Activated T-cell treated with anti-CD3 and anti-CD28 coated beads for 4 hours (primary cell): Measurements from ENCODE around the gene DGCR6L.
"Not testable (repeated sequence)": the region's sequence is repeated elsewhere in the genome, so short reads cannot be mapped to it uniquely, and the experiment has no call there.

Experiments used
- DNase-seq: peaks from one replicate; pipeline ENCODE4 v3.0.0-alpha.2; 2020

DGCR6L gene

DNA sequence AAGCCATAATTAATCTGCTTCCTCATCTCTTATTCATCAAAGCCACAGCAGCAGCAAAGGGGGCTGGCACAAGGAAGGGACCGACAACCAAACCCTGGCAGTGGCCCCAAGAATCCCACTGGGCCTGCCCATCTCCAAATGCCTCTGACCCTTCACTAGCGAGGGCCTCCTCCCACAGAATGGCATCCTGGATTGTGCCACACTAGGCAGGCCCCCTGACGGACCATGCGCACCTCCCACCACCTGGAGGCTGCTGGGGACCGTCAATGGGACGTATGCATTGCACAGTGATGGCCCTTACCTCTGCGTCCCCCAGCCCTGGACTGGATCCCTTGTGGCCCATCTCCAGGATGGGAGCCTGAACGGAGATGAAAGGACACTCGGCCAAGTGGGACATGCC is 47.7 kb downstream of the DGCR6L start:
- no peak for DNase-seq

- no peak for DNase-seq
These were observed 48.5 kb downstream of the DGCR6L start for GRCh38 chr22:20271114-20271994.

- DNase-seq, result not testable (repeated sequence)
These were observed 49.4 kb downstream of the DGCR6L start for GRCh38 chr22:20270190-20271113.

DNA sequence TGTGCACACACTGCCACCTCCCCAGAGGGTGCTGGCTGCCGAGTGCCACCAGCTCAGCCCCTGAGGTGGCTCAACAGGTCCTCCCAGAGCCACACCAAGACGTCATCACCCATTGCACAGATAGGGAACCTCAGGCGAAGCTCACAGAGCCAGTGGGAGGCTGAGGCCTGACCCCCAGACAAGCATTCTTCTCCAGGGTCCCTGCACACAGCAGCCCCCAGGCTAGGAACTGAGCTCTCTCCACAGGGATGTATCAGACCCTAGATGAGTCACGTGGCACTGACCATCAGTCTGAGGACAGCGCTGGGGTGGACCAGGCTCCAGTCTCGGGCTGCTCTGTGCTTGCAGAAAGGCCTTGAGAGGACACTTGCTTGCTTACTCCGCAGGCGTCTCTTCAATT is 50.2 kb downstream of the DGCR6L start:
- DNase-seq, result not testable (repeated sequence)

DNA sequence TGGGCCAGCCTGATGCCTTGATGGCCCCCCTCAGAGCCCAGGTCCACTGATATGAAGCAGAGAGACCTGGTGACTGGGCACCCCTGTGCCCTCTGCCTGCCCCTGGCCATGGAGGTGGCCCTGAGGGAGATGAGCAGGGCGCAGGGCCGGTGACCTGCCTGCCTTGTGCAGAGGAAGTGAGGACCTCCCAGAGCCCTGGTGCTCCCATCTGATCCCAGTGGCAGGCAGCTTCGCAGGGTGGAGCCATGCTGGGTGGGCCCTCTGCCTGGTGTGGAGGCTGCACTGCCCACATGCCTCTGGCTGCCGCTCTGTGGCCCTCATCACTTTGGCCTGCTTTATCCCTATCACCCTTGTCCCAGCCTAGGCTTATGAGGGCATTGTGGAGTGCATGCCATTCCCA is 50.7 kb downstream of the DGCR6L start:
- not testable (repeated sequence) for DNase-seq

DNA sequence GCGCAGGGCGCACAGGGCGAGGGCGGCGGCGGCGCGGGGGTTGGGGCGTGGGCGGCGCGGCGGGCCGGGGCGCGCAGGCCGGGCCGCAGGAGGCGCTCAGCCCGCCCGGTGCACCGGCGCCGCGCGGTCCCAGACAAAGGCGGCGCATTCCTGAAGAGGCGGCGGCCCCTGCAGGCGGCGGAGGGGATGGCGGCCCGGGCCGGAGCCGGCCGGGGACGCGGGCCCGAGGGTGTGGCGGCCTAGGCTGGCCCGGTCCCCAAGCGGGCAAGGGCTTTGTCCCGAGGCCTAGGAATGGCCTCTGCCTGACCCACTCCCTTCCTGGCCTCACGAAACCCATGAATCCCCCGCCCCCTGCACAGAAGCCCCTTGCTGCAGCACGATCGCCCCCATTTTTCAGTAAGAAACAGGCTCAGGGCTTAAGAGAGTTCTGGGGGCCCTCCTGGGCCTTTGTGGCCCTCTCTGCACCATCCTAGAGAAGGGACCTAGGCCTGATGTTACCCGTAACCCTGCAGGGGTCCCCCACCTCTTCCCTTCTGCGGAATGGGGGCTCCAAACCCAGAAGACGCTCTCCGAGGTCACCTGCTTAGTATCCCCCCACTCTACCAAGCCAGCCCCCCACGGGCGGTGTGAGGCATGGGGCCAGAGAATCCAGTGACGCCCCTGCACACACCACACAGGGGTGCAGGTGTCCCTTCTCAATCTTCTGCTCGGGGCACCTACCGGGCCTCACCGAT is 51.4 kb downstream of the DGCR6L start, which contains the start of gene RTN4R:
TSS of gene RTN4R (minus strand) at position 40 of the 734 bp plus-strand sequence. CDS start 226 bp downstream, outside the sequence.
- DNase-seq, result peak; percentile 19

DNA sequence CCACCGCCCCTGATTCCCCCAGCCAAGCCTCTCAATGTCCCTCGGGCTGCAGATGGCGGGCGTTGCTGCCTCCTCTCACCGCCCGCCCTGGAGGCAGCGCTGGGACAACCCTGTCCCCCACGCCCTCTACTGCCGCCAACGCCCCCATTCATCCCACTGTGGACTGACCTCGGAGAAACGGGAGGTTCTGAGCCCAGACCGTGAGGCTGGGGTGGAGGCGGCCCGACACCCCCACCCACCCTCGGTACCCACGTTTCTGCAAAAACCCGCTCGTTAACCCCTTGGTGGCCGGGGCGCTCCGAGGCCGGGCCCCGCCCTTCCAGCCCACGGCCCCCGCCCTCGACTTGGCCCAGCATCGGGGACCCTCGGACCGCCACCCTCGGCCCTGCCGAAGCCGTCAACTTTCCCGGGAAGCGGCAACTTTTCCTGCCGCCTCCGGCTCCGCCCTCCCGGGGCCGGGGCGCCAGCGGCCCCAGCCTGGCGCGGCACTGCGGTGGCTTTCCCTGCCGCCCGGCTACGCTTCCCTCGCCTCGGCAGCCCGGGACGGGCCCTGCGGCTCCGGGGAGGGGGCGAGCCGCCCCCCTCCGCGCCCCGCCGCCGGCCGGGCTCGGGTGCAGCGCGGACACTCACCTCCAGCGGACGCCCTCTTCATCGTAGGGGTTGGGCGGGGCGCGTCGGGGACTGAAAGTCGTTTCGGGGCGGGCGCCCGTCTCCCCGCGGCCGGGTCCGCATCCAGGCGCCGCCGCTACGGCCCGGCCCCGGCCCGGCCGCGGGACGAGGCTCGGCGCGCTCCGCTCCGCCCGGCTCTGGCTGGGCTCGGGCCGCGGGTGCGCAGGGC is 52.2 kb downstream of the DGCR6L start:
- DNase-seq, result no peak

DNA sequence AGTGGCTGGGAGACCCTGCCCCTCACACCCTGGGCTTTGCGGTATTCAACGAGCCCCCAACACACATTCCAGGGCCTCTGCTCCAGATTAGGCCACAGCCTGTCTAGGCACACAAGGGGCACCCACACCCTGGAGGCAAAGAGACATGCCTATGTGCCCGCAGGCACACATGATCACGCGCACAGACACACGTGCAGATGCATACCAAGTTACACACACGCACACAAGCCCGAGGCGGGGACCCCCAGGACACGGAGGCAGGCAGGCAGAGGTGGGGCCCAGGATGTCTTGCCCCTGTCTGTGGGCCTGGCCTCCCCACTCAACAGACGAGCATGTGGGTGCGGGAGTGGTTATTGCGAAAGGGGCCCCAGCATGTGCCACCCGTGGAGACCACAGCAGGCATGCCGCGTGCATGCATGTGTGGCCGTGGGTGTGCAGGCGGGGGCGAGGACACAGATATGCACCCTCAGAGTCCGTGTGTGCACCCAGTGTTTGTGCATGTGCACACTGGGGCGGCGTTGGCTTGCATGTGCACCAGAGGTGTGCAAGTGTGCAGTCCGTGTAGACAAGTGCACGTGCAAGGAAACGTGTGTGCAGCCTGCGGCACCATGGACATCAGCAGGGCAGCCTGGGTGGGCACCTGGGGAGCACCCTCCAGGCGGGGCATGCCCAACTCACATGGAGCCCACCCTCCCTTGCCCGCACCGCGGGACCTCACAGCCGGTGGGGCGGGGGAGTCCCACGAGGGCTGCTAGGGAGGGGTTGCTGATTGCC is 53.0 kb downstream of the DGCR6L start:
- not testable (repeated sequence) for DNase-seq

DNA sequence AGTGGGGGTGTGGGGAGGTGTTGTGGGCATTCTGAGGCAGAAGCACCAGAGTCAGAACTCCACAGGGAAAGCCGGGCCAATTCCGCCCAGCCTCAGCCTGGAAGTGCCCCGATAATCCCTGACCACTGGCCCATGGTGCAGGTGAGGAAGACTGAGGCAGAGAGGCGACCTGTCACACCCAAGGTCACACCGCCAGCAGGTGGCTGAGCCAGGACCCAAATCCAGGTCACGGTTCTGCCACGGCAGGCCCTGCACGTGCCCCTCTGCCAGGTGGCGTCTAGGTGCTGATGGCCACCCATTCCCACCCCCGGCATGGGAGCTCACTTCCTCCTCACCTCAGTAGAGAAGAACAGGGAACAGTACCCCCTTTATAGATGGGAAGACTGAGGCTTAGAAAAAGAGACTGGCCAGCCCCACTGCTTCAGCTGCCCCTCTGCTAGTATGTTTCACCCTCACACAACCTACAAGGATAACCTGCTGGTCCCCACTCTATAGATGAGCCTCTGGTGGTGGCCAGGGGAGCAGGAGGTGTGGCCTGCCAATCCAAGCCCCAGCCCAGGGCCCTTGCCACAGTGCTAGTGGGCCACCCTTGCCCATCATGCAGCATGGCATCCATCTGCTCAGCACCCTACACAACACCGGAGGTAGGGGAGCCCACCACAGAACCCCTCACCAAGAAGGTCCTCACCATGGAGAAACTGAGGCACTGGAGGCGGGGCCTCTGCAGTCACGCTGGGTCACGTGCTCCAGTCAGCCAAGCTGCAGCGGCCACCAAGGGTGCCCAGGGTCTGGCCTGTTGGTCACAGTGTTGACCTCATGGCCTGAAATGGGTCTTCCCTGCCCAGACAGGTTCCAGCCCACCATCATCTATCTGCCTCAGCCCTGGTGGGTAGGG is 53.8 kb downstream of the DGCR6L start:
- not testable (repeated sequence) for DNase-seq

DNA sequence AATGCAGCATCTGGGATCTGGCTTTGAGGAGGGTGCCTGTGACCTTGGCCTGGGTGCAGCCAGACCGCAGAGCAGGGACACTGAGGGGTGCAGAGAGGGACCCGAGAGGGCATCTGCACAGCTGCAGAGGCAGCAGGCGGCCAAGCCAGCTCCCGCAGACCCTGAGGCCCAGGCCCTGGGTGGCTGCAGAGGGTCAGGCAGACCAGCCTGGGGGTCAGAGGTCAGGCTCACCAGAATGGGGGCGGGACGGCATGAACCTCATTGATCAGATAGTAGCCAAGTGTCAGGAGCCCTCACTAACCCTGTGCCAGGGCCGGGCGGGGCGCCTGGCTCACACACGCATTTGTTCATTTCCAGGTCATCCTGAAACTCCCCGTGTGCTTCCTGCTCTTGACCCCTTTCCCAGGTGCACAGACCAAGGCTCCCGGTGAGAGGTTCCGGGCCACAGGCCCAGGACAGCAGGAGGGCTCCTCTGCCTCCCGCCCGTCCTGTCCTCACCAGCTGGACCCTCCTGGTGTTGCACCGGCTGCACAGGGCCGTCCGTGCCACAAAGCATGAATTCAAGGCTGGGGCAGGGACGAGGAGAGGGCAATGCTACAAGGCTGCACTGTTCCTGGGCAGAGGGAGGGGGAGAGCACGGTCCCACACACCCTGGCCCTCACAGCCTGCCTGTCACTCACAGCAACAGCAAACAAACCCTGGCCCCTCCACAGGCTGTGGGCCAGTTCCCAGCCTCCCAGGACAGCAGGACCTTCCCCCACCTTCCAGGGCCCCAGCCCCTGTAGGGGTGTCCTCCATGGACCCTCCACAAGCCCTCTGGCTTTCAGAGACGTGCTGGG is 55.0 kb downstream of the DGCR6L start:
- no peak for DNase-seq
